ELR (cell line): Measurements from ENCODE around the gene CPN2.

Experiments used
- DNase-seq: peaks from one replicate; pipeline ENCODE4 v3.0.0-alpha.2; 2015; ENCODE audit warnings: low read depth

Gene CPN2

DNA sequence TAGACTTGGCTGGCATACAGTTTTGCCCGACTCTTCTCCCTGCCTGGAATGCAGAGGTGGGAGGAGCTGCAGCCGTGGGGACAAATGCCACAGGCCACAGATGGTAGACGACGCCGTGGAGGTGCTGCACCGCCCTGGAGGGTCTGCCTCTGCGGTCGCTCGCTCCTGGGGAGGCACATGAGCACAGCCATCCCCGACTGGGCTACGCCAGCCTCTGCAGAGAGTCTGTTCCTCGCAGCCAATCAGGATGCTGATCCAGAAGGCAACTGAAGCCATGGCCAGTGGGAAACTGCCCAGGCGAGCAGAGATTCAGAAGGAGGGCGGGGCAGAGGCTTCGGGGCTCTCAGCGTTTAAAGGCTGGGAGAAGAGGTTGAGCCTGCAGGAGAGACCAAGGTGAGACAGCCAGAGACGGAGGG lies 30.3 kb upstream of the CPN2 start:
- DNase-seq: no peak

DNA sequence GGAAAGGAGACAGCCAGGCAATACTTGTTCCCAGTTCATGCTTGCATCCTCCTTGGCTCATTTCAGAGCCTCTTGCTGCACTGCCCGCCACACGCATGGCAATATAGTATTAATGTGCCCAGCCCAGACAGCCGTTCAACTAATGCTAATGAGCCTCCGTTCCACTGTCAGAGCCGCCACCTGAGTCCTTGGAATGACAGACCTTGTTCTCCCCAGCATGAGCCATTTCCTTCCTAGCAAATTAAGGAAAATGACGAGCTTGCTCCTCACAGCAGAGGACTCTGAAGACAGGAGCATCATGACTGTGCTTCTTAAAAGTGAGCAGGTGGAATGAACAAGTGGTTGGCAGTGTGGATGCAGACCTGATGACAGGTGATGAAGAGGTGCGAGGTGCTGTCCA lies 29.2 kb upstream of the CPN2 start:
- DNase-seq: no peak

DNA sequence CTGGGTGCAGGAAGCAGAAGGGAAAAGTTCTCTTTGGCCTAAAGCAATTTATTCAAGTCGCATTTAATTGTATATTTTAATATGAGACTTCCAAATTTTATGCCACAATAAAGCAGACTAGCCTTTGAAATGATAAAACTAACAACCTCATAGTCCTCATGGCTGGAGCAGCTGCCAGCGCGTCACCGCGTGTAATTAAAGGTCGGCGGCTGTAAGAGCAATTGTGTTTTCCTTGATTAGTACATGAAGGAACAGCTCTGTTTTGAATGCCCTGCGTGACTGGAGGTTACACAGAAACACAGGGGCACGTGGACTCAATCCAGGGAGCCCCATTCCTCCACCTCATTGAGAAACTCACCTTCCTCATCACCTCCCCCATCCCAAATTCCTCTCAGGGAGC lies 28.5 kb upstream of the CPN2 start:
- no peak for DNase-seq

DNA sequence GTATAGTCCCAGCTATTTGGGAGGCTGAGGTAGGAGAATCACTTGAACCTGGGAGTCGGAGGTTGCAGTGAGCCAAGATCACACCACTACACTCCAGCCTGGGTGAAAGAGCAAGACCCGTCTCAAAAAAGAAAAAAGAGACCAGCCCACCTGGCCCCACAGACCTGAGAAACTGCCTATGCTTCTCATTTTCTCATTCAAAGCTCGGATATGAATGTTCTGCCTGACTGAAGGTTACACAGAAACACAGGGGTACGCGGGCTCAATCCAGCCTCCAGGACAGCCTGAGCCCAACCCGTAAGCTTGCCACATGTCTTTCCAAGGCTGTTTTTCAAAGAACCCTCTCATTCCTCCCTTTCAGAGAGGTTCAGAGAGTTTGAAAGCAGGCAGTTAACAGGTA lies 28.1 kb upstream of the CPN2 start:
- DNase-seq: no peak

DNA sequence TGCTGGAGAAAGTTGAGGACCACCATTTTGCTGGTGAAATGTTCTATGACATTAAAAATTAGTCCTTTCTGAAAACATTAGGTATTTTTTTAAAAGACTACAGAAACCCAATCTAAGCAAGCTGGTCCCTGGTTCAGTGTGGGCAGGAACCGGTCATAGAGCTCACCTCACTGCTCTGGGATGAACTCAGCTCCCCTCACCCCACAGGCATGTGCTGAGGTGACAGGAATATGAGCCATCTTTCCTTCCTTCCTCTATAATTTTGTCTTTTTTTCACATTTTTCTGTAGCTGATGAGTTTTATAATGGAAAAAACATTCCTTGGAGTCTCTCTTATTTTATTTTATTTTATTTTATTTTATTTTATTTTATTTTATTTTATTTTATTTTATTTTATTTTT lies 26.6 kb upstream of the CPN2 start:
- peak; percentile 34 for DNase-seq

DNA sequence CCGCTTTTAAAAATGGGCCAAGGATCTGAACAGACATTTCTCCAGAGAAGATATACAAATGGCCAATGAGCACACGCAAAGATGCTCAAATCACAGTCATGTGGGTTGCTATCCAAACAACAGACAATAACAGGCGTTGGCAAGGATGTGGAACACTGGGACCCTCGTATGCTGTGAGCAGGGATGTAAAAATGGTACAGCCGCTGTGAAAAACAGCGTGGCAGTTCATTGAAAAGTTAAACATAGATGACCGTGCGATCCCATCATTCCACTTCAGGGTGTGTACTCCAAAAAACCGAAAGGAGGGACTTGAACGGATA lies 25.1 kb upstream of the CPN2 start:
- no peak for DNase-seq

DNA sequence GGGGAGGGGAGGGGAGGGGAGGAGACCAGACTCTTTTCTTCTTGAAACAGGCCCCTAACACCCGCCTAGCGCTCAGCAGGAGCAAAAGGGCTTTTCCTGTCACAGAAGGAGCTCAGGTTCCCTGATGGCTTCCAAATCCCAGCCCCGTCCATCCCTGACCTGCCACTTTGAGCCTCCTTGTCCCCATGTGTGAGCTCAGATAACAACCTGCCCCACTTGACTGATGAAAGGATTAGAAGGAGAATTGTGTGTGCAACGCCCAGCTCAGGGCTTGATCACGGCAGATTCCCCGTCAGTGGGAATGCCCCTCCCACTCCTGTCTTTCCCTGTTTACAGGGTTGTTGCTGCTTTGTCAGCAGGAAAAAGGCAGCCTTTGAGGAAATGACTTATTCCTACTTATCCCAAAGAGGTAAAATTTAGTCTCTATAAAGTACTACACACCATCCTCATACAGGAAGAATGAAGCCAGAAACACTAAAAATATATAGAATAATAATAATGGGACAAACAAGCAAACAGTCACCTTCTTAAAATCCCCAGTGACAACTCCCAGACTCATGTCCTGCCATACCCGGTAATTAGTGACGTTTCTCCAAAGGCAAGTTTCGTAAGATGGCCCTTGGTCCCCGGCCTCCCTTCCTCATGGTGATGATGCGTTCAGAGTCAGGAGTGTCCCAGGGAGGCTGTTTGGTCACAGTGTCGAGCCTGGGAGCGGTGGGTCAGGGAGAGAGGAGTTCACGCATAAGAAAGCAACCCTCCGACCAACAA lies 24.5 kb upstream of the CPN2 start:
- DNase-seq: no peak

DNA sequence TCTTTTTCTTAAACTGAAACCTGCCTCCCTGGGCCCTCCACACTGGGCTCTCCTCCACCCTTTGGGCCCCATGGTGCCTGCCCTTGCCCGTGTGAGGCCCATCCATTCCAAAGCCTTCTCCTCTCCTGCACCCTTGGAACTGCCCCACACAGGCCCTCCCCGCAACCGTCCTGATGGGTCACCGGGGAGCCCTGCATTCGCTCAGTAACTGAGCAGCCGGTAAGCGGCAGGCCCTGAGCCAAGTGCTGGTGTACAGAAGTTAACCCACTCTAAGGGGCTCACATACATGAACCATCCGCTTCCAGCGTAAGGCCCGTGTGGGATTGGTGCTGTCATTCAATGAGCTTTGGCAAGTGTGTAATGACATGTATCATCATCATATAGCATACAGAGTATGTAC lies 23.8 kb upstream of the CPN2 start:
- no peak for DNase-seq

DNA sequence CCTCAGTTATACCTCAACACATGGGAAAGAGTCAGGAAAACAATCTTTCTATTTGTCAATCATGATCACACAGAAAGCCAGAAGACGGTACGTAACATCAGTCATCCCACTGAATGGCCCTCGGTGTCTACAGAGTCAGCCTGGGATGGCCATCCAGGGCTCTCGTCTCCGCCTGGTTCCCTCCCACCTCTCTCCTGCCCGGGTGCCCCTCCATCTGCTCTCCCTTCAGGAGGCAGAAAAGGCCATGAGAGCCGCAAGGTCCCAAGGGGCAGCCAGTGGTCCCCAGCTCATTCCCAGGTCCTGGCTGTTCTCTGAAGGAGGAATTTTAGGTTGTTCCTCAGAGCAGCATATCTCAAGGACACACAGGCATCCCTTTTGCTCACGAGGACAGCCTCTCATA lies 22.8 kb upstream of the CPN2 start:
- no peak for DNase-seq

DNA sequence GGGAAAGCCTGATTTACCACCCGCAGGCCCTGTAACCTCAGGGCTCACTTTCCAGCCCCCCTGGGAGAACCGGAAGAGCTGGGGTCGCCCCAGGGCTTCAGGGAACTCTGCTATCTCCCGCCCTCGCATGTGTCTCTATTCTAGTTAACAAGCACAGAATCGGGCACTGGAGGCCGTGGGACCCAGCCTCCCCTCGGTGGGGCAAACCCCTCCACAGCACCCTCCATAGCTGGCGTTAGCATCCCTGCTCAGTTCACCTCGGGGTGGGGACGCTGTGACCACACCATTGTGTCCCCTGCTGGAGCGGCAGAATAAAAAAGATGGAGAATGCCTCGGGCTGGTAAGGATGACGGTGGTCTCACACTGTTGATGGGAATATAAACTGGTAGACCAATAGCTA lies 21.9 kb upstream of the CPN2 start:
- DNase-seq: no peak

DNA sequence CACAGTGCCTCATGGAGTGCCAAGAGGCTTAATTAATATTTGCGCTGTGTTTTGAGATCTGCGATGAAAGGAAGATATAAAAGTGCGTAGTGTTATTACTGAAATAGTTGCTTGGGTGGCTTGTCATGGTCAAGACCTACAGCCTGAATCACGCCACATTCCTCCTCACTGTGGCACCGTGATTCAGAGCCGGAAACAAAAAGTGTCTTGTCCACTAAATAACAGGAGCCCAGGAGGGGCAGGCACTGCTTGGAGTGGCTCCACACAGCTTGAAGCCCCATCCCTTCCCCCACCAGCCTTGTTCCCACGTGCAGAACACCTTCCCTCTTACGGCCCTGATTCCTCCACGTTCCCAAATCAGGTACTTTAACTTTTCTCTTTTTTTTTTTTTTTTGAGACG lies 19.6 kb upstream of the CPN2 start:
- DNase-seq: no peak

DNA sequence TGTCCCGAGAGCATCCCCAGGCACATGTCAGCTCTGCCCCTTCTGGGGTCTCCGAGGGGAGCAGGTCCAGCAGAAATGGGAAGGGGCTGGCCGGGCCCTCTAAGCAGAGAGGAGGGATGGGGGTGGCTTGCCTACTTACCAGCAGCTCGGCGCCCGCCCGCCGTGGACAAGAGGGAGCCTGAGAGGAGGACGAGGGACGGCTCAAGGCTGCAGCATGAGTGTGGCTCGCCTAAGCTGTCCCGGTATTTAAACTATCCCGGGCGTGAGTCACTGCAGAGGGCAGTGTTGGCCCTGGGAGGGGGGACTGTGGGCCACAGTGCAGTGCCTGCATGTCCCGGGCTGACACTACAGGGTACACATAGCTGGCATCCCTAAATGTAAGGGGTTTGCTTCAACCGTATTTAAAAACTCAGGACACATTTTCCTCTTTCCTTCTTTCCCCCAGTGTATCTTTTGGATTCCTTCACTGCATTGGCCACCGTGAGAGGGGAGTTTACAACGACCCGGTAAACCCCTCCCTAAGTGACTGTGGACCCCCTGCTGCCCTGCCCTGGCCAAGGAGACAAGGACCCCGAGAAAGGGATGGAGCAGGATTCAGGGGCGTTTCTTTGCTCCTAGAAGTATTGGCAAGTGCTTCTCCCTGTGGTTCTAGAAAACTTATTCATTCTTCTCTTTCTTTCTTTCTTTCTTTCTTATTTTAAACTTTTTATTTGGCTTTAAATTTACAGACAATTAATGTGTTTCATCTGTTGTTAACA lies 18.6 kb upstream of the CPN2 start, which contains the start of gene LRRC15:
Gene LRRC15 (minus strand): TSS at position 222 of the 758 bp plus-strand sequence. CDS start 8,700 bp downstream, outside the sequence.
- DNase-seq: peak; percentile 71

DNA sequence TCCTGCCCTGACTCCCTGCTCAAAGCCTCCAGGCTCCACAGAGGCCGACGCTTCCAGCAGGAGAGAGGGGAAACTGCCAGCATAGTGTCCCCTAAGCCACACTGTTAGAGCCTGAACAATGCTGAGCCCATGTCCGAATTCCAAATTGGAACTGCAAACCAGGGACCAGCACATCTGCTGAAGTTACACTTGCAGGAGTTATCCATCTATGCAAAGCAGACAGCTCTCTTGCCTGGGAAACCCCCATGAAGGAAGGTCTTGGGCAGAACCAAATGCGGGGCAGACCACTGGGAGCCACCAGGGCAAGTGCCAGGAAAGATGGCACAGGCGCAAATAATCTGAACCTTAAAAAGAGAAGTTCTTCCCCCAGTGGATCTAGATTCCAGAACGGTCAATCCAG lies 17.8 kb upstream of the CPN2 start:
- DNase-seq: no peak

DNA sequence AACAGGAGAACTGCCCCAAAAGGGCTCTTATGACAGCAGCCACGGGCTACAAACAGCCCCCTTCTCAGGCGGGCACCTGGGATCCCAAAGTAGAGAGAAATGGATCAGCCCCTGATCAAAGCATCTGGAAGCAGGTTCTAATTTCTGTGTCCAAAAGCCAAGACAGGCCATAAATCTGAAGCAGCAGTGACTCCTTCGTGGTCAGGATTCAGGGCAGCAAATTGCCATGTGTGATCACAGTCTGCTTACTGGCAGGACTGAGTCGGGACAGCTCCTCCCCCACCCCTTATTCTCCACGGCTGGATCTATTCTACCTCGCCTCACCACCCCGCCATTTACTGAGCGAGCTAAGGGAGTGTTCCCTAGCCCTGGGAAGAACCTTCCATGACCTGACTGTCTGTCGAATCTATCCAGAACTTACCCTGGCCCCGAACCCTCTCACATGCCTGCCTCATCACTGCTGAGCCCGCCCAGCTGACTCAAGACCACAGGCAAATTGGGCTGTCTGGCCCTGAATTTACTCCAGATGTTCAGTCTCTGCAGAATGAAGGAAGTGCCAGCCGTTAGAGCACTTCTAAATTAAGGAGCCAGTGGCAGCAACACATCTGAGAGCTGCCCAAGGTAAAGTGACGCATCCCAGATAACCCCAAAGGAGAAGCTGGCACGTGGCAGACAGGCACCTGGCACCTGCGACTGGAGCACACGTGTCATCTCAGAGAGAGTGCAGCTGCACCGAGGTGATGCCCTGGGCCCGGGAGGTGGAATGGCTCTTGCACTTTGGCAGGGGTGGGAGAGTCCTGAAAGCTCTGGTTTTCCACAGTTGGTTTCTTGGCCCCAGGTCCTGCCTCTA lies 17.1 kb upstream of the CPN2 start:
- no peak for DNase-seq

DNA sequence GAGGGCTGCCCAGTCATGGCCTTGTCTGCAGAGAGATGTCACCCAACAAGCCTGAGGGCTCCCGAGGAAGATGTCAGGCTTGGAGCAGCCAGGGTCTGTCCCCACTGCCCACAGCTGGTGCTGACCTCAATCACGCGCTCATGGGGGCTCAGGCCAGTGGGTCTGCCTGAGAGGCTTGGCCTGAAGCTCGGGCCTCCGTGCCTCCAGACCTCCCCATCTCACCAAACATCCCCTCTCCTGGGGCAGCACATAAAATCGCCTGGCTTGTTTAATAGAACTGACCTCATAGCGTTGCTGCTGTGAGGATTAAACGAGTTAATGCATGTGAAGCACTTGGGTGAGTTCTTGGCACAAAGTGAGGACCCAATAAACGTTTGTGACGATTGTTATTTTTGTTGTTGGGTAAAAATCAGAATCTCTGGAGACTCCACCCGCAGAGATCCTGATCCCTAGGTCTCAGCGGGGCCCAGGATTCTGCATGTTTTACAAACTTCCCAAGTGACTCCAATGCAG lies 14.9 kb upstream of the CPN2 start:
- DNase-seq: no peak

DNA sequence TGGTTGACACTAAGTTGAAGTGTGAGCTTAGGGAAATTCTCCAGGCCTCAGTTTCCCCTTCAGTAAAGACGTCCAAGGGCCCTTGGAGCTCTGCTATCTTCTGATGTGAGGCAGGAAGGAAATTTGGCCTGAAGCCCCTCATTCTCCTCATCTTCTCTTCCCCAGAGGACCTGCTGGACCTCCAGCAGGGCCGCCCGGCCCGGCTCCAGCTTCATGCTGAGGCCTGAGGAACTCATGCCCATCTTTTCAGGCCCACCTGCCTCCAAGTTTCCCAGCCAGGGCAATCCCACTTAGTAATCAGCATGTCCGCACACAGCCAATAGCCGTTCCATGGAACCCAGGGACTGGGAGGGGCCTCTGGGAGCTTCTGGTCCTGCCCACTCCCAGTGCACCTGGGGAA lies 14.4 kb upstream of the CPN2 start:
- no peak for DNase-seq

DNA sequence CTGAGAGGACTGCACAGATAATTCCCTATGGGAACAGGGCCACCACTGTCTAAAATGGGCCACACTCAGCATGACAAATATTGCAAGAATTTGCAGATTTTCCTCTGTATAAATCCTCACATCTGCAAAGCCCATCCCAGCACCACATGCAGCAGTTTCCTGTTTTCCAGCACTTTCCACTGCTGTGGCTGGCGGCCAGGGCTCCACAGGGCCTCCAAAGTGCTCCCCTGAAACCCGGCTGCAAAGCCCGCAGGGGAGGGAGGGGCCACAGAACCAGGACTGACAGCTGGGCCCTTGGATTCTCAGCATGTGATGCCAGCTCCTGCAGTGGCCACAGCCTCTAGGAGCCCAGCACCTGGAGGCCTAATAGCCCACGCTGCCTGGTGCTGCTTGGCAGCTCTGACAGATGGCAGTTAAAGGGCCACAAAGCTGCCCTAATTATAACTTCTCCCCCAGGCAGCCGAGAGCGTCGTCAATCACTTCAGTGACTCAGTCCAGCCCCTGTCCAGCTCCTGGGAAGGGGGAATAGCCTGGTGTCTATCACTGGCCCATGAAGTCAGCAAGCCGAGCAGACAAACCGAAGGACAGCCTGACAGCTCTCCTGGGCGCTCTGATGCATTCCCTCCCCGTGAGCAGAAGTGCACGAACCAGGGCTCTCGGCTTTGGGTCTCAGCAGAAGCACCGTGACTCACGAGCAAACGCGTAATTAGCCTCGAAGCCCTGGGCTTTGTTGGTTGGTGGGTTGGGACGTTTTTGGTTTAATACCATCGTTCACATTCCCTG lies 13.7 kb upstream of the CPN2 start:
- DNase-seq: peak; percentile 39

DNA sequence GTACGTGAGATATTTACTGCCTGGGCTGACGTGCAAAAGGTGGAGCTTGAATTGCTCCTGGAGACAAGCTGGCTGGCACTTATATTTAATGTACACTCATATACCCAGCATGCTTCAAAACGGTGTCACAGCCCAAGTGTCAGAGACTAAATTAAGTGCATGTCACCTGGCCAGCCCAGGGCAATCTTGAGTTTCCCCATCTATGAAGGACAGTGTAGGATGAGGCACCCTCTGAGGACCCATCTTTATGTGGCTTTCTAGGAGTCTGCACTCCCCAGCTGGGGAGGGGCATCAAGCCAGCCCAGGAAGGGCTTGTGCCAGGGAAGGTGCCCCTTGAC lies 13.2 kb upstream of the CPN2 start:
- no peak for DNase-seq

DNA sequence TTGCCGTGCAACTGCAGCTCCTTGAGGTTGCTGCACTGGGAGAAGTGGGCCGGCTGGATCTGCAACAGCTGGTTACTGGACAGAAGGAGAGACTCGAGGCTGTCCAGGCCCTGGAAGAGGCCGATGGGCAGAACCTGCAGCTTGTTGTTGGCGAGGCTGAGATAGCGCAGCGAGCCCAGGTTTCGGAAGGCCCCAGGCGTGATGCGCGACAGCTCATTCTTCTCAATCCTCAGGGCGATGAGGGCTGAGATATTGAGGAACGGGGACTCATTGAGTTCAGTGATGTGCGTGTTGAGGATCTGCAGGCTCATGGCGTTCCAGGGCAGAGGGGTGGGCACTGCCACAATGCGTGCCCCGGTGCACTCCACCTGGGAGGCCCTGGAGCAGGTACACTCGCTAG lies 9.4 kb upstream of the CPN2 start:
- DNase-seq: no peak

DNA sequence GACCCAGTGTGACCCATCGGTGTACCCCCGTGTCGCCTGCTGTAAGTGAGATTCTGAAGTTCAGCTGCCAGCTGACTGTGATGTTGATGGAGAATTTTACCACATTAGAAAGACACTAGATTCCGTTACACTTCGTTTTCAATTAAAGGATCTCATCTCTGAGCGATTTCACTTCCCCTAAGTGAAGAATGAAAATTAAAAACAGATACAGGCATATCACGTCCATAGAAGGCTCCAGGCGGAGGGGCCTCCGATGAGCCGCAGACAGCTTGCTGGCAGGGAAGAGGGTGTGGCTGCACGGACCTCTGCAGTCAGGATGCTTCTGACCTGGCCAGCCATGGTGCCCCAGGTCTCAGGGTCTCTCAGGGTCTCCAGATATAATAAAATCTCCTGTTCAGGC lies 6.6 kb upstream of the CPN2 start:
- no peak for DNase-seq

DNA sequence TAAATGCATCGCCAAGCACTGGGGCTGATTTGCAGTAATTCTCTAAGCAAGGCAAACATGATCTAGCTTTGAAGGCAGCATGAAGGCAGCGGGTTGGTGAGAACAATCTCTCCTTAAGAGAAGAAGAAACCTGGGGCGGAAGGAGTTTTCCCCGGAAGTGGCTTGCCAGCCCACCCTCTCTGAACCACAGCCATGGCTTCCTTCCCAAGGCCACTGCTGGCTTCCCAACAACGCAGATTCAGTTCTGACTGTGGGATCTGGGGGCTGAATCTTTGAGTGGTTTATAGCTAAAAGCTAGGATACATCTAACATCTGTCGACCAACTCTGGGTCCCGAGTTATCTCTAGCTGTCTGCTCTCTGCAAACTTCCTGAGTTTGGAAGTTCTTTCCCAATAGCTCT lies 4.3 kb upstream of the CPN2 start:
- no peak for DNase-seq

DNA sequence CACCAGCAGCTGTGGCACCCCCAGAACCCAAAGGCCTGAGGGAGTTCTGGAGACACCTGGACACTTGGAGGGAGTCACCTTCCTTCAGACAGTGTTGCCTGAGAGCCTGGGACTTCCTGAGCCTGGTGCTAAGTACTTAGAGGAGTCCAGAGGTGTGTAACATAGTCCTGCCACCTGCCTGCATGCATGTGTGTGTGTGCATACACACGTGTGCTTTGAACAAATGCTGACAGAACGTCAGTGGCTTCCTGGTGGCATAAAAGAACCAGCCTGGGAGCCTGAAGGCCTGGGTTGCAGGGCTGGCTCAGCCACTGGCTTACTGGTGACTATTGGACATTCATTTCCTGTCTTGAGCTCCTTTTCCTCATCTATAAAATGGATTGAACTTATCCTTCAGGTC lies 3.2 kb upstream of the CPN2 start:
- no peak for DNase-seq
